ENCODE measurements around the gene SNCA. TPM values are rescaled to one million over a fixed set of nuclear protein-coding genes. Genes with fewer than 3 reads are reported as not detected.

SNCA gene
- total RNA-seq, 1 experiment from 2014 or later: 6.0 TPM

- Histone ChIP-seq H3K27ac (ENCODE audit: low read length) (no peak overlapping the region), H3K27me3 (ENCODE audit: control insufficient read depth, insufficient read depth, low read length) (no peaks in the 10 kb centered on the region), H3K4me3 (ENCODE audit: low read depth in 2 of 2, low read length in 2 of 2) (no peak overlapping the region), H3K4me1 (ENCODE audit: control insufficient read depth, insufficient read depth, low read length) (no peaks in the 10 kb centered on the region), H3K9me3 (ENCODE audit: control insufficient read depth, insufficient read depth, low read depth, low read length) (no peaks in the 10 kb centered on the region), H3K36me3 (ENCODE audit: control insufficient read depth, insufficient read depth, low read length) (no peaks in the 10 kb centered on the region)
- ATAC-seq: no peak
- intact Hi-C loops (cut with micrococcal nuclease; ENCODE audit: unreplicated experiment): no loop called here
- ChIA-PET POLR2A (no interaction called here), CTCF (no interaction called here)
- TF ChIP-seq SIN3A (IDR thresholded peaks at IDR 0.05; ENCODE audit: borderline replicate concordance, insufficient read depth, low read depth, low read length) (no peak), TCF7L2 (IDR thresholded peaks at IDR 0.05; ENCODE audit: low read depth, low read length) (no peak), POLR2AphosphoS5 (IDR thresholded peaks at IDR 0.05; ENCODE audit: low read depth, low read length) (no peak), CTCF (IDR thresholded peaks at IDR 0.05) (no peak)
- TF ChIP-seq, protein P1, sequence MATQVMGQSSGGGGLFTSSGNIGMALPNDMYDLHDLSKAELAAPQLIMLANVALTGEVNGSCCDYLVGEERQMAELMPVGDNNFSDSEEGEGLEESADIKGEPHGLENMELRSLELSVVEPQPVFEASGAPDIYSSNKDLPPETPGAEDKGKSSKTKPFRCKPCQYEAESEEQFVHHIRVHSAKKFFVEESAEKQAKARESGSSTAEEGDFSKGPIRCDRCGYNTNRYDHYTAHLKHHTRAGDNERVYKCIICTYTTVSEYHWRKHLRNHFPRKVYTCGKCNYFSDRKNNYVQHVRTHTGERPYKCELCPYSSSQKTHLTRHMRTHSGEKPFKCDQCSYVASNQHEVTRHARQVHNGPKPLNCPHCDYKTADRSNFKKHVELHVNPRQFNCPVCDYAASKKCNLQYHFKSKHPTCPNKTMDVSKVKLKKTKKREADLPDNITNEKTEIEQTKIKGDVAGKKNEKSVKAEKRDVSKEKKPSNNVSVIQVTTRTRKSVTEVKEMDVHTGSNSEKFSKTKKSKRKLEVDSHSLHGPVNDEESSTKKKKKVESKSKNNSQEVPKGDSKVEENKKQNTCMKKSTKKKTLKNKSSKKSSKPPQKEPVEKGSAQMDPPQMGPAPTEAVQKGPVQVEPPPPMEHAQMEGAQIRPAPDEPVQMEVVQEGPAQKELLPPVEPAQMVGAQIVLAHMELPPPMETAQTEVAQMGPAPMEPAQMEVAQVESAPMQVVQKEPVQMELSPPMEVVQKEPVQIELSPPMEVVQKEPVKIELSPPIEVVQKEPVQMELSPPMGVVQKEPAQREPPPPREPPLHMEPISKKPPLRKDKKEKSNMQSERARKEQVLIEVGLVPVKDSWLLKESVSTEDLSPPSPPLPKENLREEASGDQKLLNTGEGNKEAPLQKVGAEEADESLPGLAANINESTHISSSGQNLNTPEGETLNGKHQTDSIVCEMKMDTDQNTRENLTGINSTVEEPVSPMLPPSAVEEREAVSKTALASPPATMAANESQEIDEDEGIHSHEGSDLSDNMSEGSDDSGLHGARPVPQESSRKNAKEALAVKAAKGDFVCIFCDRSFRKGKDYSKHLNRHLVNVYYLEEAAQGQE (IDR thresholded peaks at IDR 0.05; ENCODE audit: insufficient read depth in 1 of 2, low read depth in 2 of 2, low read length in 1 of 2): no peak
- no TSS peak for BruUV-seq (replicated peaks)
- in situ Hi-C loops (cut with HindIII; ENCODE audit: low pct_unique_long_range_greater_than_20kb, low sequenced_read_pairs): no loop called here
- DNase-seq (ENCODE audit: low read depth, low spot score): no peak
Measured at GRCh38 chr4:89773805-89774204, 63.2 kb downstream of the SNCA start.

GRCh38 chr4:89769856-89770255 is 67.1 kb downstream of the SNCA start:
- H3K36me3 ChIP-seq (ENCODE audit: control insufficient read depth, insufficient read depth, low read length): no peaks in the 10 kb centered on the region
- H3K27ac ChIP-seq (ENCODE audit: low read length): no peak overlapping the region
- no TSS peak for BruUV-seq (replicated peaks)
- H3K9me3 ChIP-seq (ENCODE audit: control insufficient read depth, insufficient read depth, low read depth, low read length): no peaks in the 10 kb centered on the region
- no peak for ATAC-seq
- in situ Hi-C loops (cut with HindIII; ENCODE audit: low pct_unique_long_range_greater_than_20kb, low sequenced_read_pairs): no loop called here
- TF ChIP-seq POLR2AphosphoS5 (IDR thresholded peaks at IDR 0.05; ENCODE audit: low read depth, low read length): no peak
- TF ChIP-seq TCF7L2 (IDR thresholded peaks at IDR 0.05; ENCODE audit: low read depth, low read length): no peak
- TF ChIP-seq, protein P1 (IDR thresholded peaks at IDR 0.05; ENCODE audit: insufficient read depth in 1 of 2, low read depth in 2 of 2, low read length in 1 of 2): no peak
- no peak for TF ChIP-seq SIN3A (IDR thresholded peaks at IDR 0.05; ENCODE audit: borderline replicate concordance, insufficient read depth, low read depth, low read length)
- TF ChIP-seq CTCF (IDR thresholded peaks at IDR 0.05): no peak
- no peak overlapping the region for H3K4me3 ChIP-seq (ENCODE audit: low read depth in 2 of 2, low read length in 2 of 2)
- CTCF ChIA-PET: no interaction called here
- intact Hi-C loops (cut with micrococcal nuclease; ENCODE audit: unreplicated experiment): no loop called here
- H3K4me1 ChIP-seq (ENCODE audit: control insufficient read depth, insufficient read depth, low read length): no peaks in the 10 kb centered on the region
- no peaks in the 10 kb centered on the region for H3K27me3 ChIP-seq (ENCODE audit: control insufficient read depth, insufficient read depth, low read length)
- POLR2A ChIA-PET: no interaction called here
- no peak for DNase-seq (ENCODE audit: low read depth, low spot score)

Data from Panc1 (cell line).